GM19324 (cell line): ENCODE results near the gene IZUMO4.

Experiments
- ATAC-seq: cut with Tn5 transposase; IDR thresholded peaks from one replicate; pipeline ENCODE4 v1.9.1; 2021; ENCODE audit warnings: mild to moderate bottlenecking, moderate library complexity; ENCODE audit not compliant: unreplicated experiment, low FRiP score

Gene IZUMO4

DNA sequence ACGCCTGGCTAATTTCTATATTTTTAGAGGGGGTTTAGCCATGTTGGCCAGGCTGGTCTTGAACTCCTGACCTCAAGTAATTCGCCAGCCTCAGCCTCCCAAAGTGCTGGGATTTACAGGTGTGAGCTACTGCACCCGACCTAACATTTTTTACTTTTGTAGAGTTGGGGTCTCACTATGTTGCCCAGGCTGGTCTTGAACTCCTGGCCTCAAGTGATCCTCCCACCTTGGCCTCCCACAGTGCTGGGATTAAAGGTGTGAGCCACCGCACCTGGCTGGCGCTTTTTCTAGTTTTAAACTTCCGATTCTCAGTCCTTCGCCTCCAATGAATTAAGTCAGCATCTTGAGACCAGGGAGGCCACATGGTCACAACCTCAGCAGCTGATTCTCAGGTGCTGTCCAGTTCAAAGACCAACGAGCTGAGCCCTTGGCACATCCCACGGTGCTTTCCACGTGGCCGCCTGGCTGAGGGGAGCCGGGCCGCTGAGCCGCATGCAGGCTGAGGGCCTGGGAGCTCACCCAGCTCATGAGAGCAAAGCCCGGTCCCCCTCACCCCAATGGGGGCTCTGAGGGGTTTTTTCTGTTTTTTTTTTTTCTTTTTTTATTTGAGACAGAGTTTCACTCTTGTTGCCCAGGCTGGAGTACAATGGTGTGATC, 45.6 kb downstream of the IZUMO4 start:
- ATAC-seq, result no peak

DNA sequence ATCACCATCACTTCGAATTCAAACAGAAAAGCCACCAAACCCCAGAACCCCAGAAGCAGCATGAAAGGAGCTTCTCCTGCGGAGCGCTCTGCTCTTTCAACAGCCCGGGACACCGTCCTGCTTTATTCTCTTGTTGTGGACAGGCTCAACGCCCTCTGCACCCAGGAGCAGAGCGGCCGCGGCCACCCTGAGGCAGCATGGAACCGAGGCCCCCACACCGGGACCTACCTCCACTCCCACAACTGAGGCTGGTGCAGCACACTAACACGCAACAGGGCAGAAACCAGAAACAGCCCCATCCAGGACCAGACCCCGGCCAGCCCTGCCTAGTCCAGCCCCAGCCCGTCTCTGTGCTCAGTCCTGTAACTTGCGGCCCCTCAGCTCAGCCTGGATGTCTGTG, 47.5 kb downstream of the IZUMO4 start:
- ATAC-seq, result no peak

DNA sequence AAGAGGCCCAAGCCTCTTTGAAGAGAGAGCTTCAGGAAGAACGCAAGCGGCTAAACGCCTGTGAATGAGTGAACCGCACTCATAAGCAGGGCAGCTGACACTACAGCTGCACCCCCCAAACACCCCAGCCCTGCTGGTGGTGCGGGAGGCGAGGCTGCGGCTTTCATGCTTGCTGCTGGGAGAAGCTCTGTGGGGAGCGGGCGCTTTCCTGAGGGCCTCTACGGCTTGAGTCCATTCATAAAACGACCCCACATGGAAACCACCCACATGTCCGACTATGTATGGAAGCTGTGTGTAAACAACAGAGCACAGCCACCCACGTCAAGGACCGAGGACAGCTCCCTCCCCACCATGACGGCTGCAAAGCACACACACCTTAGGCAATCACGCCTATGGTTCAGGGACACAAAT, 49.1 kb downstream of the IZUMO4 start:
- no peak for ATAC-seq

DNA sequence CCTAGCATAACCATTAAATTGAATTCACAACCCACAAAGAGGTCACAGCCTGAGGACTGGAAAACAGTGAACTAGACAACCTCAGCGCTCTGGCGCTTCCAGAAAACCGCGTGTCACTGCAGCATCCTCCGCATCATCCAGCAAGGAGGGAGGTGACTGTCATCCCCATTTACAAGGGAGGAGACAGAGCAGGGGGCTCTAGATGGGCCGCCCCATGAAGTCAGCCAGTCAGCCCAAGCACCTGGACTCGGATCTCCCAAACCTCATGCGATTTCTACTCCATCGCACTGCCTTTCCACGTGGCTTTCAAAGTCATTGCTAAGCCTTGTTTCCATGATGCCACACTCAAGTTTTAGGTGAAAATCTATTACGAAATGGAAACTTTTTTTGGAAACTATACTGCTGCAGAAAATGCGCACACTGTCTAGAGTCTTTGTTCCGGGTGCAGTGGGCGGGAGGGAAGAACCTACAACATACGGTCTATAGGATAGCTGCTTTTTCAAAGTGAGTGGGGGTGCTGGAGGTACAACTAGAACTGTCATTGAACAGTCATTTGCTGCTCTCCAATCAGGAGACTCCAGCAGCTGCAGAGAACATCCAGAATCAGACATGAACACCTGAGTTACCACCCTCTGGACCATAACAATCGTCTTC, 51.9 kb downstream of the IZUMO4 start:
- no peak for ATAC-seq
